H1 (cell line): ENCODE data around the gene PAX5. TPM values are rescaled to one million over a fixed set of nuclear protein-coding genes. Genes with fewer than 3 reads are reported as not detected.

Source experiments
- CTCF ChIA-PET: fragments of 300-600 bp; sonication (Branson Sonifier 250); formaldehyde crosslinking; loops from one replicate; lab custom pipeline; 2021; ENCODE audit not compliant: partially characterized antibody; lab: Charles Lee
- POLR2A ChIA-PET: fragments of 300-600 bp; sonication (Branson Sonifier 250); formaldehyde crosslinking; loops from one replicate; lab custom pipeline; 2021; ENCODE audit warnings: inconsistent platforms; ENCODE audit not compliant: partially characterized antibody; lab: Charles Lee
- DNase-seq, 2 experiments: peaks; one replicate each; pipeline versions ENCODE4 v3.0.0 to v3.0.0-alpha.2; 2010 to 2022; ENCODE audit warnings: low spot score in 2 of 2, low read depth in 1 of 2, mixed read lengths in 1 of 2
- FAIRE-seq: peaks from 2 replicates; lab custom pipeline; 2011; peaks lifted over from hg19 to GRCh38; lab: Jason Lieb, UNC
- H2AFZ ChIP-seq: 2 replicates; pipeline ENCODE4 v1.8.1; 2012; ENCODE audit warnings: low read length, inconsistent platforms
- H2AK5ac ChIP-seq: 2 replicates; pipeline ENCODE4 v1.6.1; 2013; ENCODE audit warnings: low read depth, low read length
- H2BK120ac ChIP-seq: replicated peaks from 2 replicates; pipeline ENCODE3; 2013; ENCODE audit warnings: low read depth, low read length, inconsistent platforms
- H2BK12ac ChIP-seq: 2 replicates; pipeline ENCODE4 v1.6.1; 2013; ENCODE audit warnings: low read depth, low read length
- H2BK15ac ChIP-seq: 2 replicates; pipeline ENCODE4 v1.6.1; 2013; ENCODE audit warnings: low read length
- H2BK20ac ChIP-seq: 2 replicates; pipeline ENCODE4 v1.6.1; 2013; ENCODE audit warnings: low read length
- H2BK5ac ChIP-seq: 2 replicates; pipeline ENCODE4 v1.6.1; 2013; ENCODE audit warnings: low read depth, low read length
- H3K14ac ChIP-seq: 2 replicates; pipeline ENCODE4 v1.6.1; 2013; ENCODE audit warnings: inconsistent platforms; ENCODE audit not compliant: insufficient read length
- H3K18ac ChIP-seq: 2 replicates; pipeline ENCODE4 v1.6.1; 2013; ENCODE audit warnings: low read length; ENCODE audit errors: extremely low read depth
- H3K23ac ChIP-seq: 2 replicates; pipeline ENCODE4 v1.6.1; 2013; ENCODE audit warnings: inconsistent platforms; ENCODE audit not compliant: insufficient read length
- H3K23me2 ChIP-seq: 2 replicates; pipeline ENCODE4 v1.6.1; 2013; ENCODE audit warnings: low read depth, low read length
- H3K27ac ChIP-seq: 2 replicates; pipeline ENCODE4 v1.6.1; 2011; ENCODE audit warnings: low read depth, low read length, inconsistent platforms
- H3K27me3 ChIP-seq, 4 experiments: replicated peaks in 1 of 4; 1 replicate in 1 of 4; 2 replicates in 3 of 4; pipeline versions ENCODE4 v1.6.1 to v1.8.1; 2011 to 2013; ENCODE audit warnings: low read length in 3 of 4, mild to moderate bottlenecking in 3 of 4, inconsistent platforms in 2 of 4, mixed read lengths in 2 of 4, moderate library complexity in 1 of 4; ENCODE audit not compliant: control insufficient read depth in 3 of 4, insufficient read depth in 3 of 4; ENCODE audit errors: extremely low read depth in 1 of 4
- H3K36me3 ChIP-seq, 4 experiments: 2 replicates each; pipeline versions ENCODE4 v1.6.1 to v1.8.1; 2011 to 2013; ENCODE audit warnings: mild to moderate bottlenecking in 4 of 4, low read length in 3 of 4, moderate library complexity in 2 of 4, control low read depth in 1 of 4, inconsistent platforms in 1 of 4; ENCODE audit not compliant: insufficient read depth in 4 of 4, control insufficient read depth in 2 of 4
- H3K4ac ChIP-seq: replicated peaks from 2 replicates; pipeline ENCODE3; 2013; ENCODE audit warnings: low read length, low read depth, mixed read lengths, inconsistent platforms; ENCODE audit not compliant: insufficient read length
- H3K4me1 ChIP-seq, 4 experiments: replicated peaks in 1 of 4; 1 replicate in 1 of 4; 2 replicates in 3 of 4; pipeline versions ENCODE4 v1.6.1 to v1.8.1; 2011 to 2013; ENCODE audit warnings: low read length in 3 of 4, inconsistent platforms in 2 of 4, mixed read lengths in 1 of 4; ENCODE audit not compliant: insufficient read depth in 4 of 4, control insufficient read depth in 3 of 4
- H3K4me2 ChIP-seq, 2 experiments: 2 replicates each; pipeline versions ENCODE4 v1.6.1 to v1.8.1; 2011 to 2013; ENCODE audit warnings: low read depth in 2 of 2, low read length in 2 of 2, control low read depth in 1 of 2, inconsistent platforms in 1 of 2, mild to moderate bottlenecking in 1 of 2; ENCODE audit not compliant: insufficient read depth in 1 of 2
- H3K4me3 ChIP-seq, 4 experiments: fragments of 200-600, 300-600 bp in 1 of 4; sonication (generic), shearing (Covaris generic), sonication (Bioruptor Twin) in 1 of 4; 2 replicates each; pipeline versions ENCODE4 v1.5.1 to v1.8.1; 2011 to 2016; ENCODE audit warnings: low read length in 4 of 4, low read depth in 3 of 4, control low read depth in 2 of 4, inconsistent platforms in 2 of 4, mild to moderate bottlenecking in 2 of 4, mixed read lengths in 1 of 4, moderate library complexity in 1 of 4; ENCODE audit not compliant: insufficient read depth in 2 of 4; ENCODE audit errors: extremely low read depth in 1 of 4
- H3K56ac ChIP-seq: replicated peaks from 2 replicates; pipeline ENCODE3; 2013; ENCODE audit warnings: low read depth, mild to moderate bottlenecking, mixed read lengths, low read length, inconsistent platforms; ENCODE audit not compliant: insufficient read length
- H3K79me1 ChIP-seq: 2 replicates; pipeline ENCODE4 v1.6.1; 2013; ENCODE audit warnings: low read depth, low read length, control low read depth
- H3K79me2 ChIP-seq, 2 experiments: 2 replicates each; pipeline versions ENCODE4 v1.6.1 to v1.8.1; 2012 to 2013; ENCODE audit warnings: low read length in 2 of 2, mild to moderate bottlenecking in 2 of 2, inconsistent platforms in 1 of 2; ENCODE audit not compliant: insufficient read depth in 2 of 2, control insufficient read depth in 1 of 2
- H3K9ac ChIP-seq, 4 experiments: replicated peaks in 1 of 4; 1 replicate in 1 of 4; 2 replicates in 3 of 4; pipeline versions ENCODE4 v1.6.1 to v1.8.1; 2011 to 2013; ENCODE audit warnings: low read depth in 3 of 4, low read length in 3 of 4, control low read depth in 2 of 4, mild to moderate bottlenecking in 2 of 4, moderate library complexity in 2 of 4, inconsistent platforms in 1 of 4; ENCODE audit errors: extremely low read depth in 1 of 4
- H3K9me3 ChIP-seq, 2 experiments: 2 replicates each; pipeline versions ENCODE4 v1.6.1 to v1.8.1; 2012 to 2013; ENCODE audit warnings: mild to moderate bottlenecking in 2 of 2, moderate library complexity in 2 of 2, control low read depth in 1 of 2, inconsistent platforms in 1 of 2, low read depth in 1 of 2, low read length in 1 of 2, mixed read lengths in 1 of 2; ENCODE audit not compliant: insufficient read depth in 2 of 2
- H4K20me1 ChIP-seq, 2 experiments: replicated peaks in 1 of 2; 2 replicates each; pipeline versions ENCODE3 to v1.8.1; 2011 to 2013; ENCODE audit warnings: inconsistent platforms in 2 of 2, low read length in 2 of 2, mild to moderate bottlenecking in 1 of 2; ENCODE audit not compliant: insufficient read depth in 2 of 2, control insufficient read depth in 1 of 2
- H4K5ac ChIP-seq: 2 replicates; pipeline ENCODE4 v1.6.1; 2013; ENCODE audit warnings: low read length, low read depth, mixed read lengths, inconsistent platforms; ENCODE audit not compliant: insufficient read length
- H4K8ac ChIP-seq: 2 replicates; pipeline ENCODE4 v1.8.0; 2013; ENCODE audit warnings: mild to moderate bottlenecking, moderate library complexity, low read length, inconsistent platforms; ENCODE audit not compliant: insufficient read depth; ENCODE audit errors: extremely low read depth
- H4K91ac ChIP-seq: replicated peaks from 2 replicates; pipeline ENCODE3; 2013; ENCODE audit warnings: low read length, mixed read lengths, inconsistent platforms; ENCODE audit not compliant: insufficient read length
- BACH1 ChIP-seq: IDR thresholded peaks from 2 replicates; pipeline ENCODE4 v1.6.1; 2012; ENCODE audit warnings: low read length, improper control_type of control experiment
- BCL11A ChIP-seq, 2 experiments: IDR thresholded peaks; one replicate each; pipeline ENCODE4 v1.6.1; 2011; ENCODE audit warnings: low read depth in 2 of 2, low read length in 2 of 2, mild to moderate bottlenecking in 2 of 2
- CTBP2 ChIP-seq: IDR thresholded peaks from 2 replicates; pipeline ENCODE4 v1.7.0; 2011; ENCODE audit warnings: borderline replicate concordance, mild to moderate bottlenecking, moderate library complexity, mixed read lengths, low read length; ENCODE audit not compliant: insufficient read depth, insufficient read length
- EP300 ChIP-seq, 2 experiments: IDR thresholded peaks; 1 replicate in 1 of 2; 2 replicates in 1 of 2; pipeline ENCODE4 v1.6.1; 2011 to 2012; ENCODE audit warnings: low read depth in 2 of 2, low read length in 2 of 2, mild to moderate bottlenecking in 2 of 2, borderline replicate concordance in 1 of 2, inconsistent platforms in 1 of 2, moderate library complexity in 1 of 2
- HDAC6 ChIP-seq: IDR thresholded peaks from one replicate; pipeline ENCODE4 v1.7.1; 2012; ENCODE audit warnings: low read depth, mild to moderate bottlenecking, inconsistent platforms, low read length, moderate library complexity
- JUND ChIP-seq: IDR thresholded peaks from 2 replicates; pipeline ENCODE4 v1.6.1; 2011; ENCODE audit warnings: mild to moderate bottlenecking, improper control_type of control experiment, low read length
- SP1 ChIP-seq: IDR thresholded peaks from 2 replicates; pipeline ENCODE4 v1.6.1; 2011; ENCODE audit warnings: low read depth, low read length
- SUZ12 ChIP-seq: fragments of 200-600 bp; sonication (generic); IDR thresholded peaks from 2 replicates; pipeline ENCODE4 v1.6.1; 2012; ENCODE audit warnings: mild to moderate bottlenecking, inconsistent platforms, low read length, moderate library complexity, mixed read lengths
- TBP ChIP-seq: IDR thresholded peaks from 2 replicates; pipeline ENCODE4 v1.6.1; 2011; ENCODE audit warnings: low read depth, low read length, improper control_type of control experiment
- TCF12 ChIP-seq: IDR thresholded peaks from 2 replicates; pipeline ENCODE4 v1.6.1; 2011; ENCODE audit warnings: low read depth, mild to moderate bottlenecking, low read length
- TEAD4 ChIP-seq: IDR thresholded peaks from 2 replicates; pipeline ENCODE4 v1.6.1; 2012; ENCODE audit warnings: low read depth, low read length, inconsistent platforms, mixed read lengths
- YY1 ChIP-seq: IDR thresholded peaks from 2 replicates; pipeline ENCODE4 v1.6.1; 2011; ENCODE audit warnings: low read depth, mild to moderate bottlenecking, low read length
- WGBS, 2 experiments: shearing (Covaris generic) in 1 of 2; methylation state at CpG; one replicate each; pipeline versions ENCODE4 v1.1.6 to v1.1.7; 2013 to 2015; ENCODE audit warnings: low lambda C conversion rate in 2 of 2, mixed read lengths in 2 of 2, inconsistent platforms in 1 of 2, low coverage in 1 of 2, missing lambda C conversion rate in 1 of 2; ENCODE audit not compliant: insufficient replicate concordance in 2 of 2, insufficient coverage in 1 of 2, insufficient read length in 1 of 2; ENCODE audit errors: extremely low coverage in 1 of 2, missing lambda C conversion rate in 1 of 2; 5-methylcytosine and 5-hydroxymethylcytosine counted together
- polyA plus RNA-seq, 7 experiments: library from polyadenylated mRNA; depleted of rRNA in 3 of 7; stranded (reverse) in 5 of 7; unstranded in 2 of 7; fragments of >200 nt in 5 of 7; fragments of 200-250 nt in 2 of 7; gene quantifications; 1 replicate in 5 of 7; 2 replicates in 1 of 7; 4 replicates in 1 of 7; pipeline versions ENCODE4 v1.2.1 to v1.2.3, GENCODE V29; 2011 to 2013; ENCODE audit warnings: missing spikeins in 2 of 7, mixed read lengths in 2 of 7
- total RNA-seq: library from RNA; stranded (reverse); fragmentation: NEBNext Ultra II Directional; extraction: Animal tissue kit (Norgen Biotek cat#: 25700); gene quantifications from 2 replicates; pipeline ENCODE4 v1.2.1, GENCODE V29; 2021
- TF ChIP-seq, protein P1 (sequence below): IDR thresholded peaks from 2 replicates; pipeline ENCODE4 v1.6.1; 2012; ENCODE audit warnings: inconsistent platforms

Gene PAX5
- total and polyA plus RNA-seq, 2 of the 8 experiments (the other 6 are each of a cell fraction or from before 2014, with no cell fraction given), result 0.29 to 0.43 TPM

DNA sequence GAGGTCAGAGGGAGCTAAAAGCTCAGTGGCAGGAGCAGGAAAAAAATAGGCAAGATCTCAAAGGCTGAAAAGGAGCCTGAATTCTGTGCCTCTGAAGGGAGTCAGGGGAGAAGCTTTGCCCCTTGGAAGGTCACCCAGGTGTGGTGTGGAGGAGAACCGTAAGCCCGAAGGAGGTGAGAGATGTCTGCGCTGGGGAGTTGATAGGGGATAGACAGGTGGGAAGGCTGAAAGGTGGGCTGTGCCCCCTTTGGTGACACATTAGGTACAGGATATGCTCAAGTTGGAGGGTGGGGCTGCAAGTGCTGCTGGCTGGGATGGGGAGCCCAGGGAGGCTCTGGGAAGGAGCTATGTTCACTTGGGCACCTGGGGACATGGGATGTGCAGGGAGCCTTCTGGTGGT is 217.7 kb downstream of the PAX5 start:
- Histone ChIP-seq H2AFZ (no peak overlapping the region), H4K91ac (no peak overlapping the region), H4K20me1 (no peaks in the 10 kb centered on the region), H2AK5ac (no peak overlapping the region), H3K9me3 (no peaks in the 10 kb centered on the region), H3K23ac (no peak overlapping the region), H3K9ac (no peak overlapping the region), H3K4ac (no peak overlapping the region), H4K8ac (no peak overlapping the region), H3K27ac (no peak overlapping the region), H3K56ac (no peak overlapping the region), H3K4me2 (no peak overlapping the region), H2BK20ac (no peak overlapping the region), H3K27me3 (peaks cover 0 to 23% (median 21%) of the 10 kb centered on the region in 4 experiments; a peak in 6 of 7 replicates), H2BK15ac (no peak overlapping the region), H3K79me1 (no peaks in the 10 kb centered on the region), H3K4me1 (peaks cover 0 to 18% (median 11%) of the 10 kb centered on the region in 4 experiments; a peak in 5 of 7 replicates), H3K4me3 (no peak overlapping the region), H3K14ac (no peak overlapping the region), H4K5ac (no peak overlapping the region), H3K36me3 (no peaks in the 10 kb centered on the region), H2BK120ac (no peak overlapping the region), H2BK12ac (no peak overlapping the region), H3K23me2 (peaks cover 5% of the 10 kb centered on the region; the same call in 1 of the 2 replicates), H3K79me2 (no peaks in the 10 kb centered on the region), H3K18ac (no peak overlapping the region), H2BK5ac (no peak overlapping the region)
- FAIRE-seq (no peak), DNase-seq (no peak)
- WGBS, 2 experiments, result 88% methylated on average over 3 of the region's 3 CpGs; no CpG with 5 or more reads in 1 of the 2 experiments
- POLR2A ChIA-PET, result no interaction called here
- CTCF ChIA-PET, result interaction anchor here (0.7 to 1.3 kb wide), 3 partner anchors 12 to 175 kb away, joined by 3 to 5 read pairs (median 3); no protein-coding TSS in a partner anchor
- TF ChIP-seq SP1 (no peak), EP300 (IDR thresholded peaks at IDR 0.05; ENCODE audit: borderline replicate concordance in 1 of 2, low read depth in 2 of 2, low read length in 2 of 2) (no peak), TCF12 (no peak), CTBP2 (no peak), BACH1 (no peak), BCL11A (IDR thresholded peaks at IDR 0.05; ENCODE audit: low read depth in 2 of 2, low read length in 2 of 2) (no peak), TBP (no peak), SUZ12 (no peak), YY1 (no peak), TEAD4 (no peak), JUND (no peak), HDAC6 (no peak)
- TF ChIP-seq, protein P1, sequence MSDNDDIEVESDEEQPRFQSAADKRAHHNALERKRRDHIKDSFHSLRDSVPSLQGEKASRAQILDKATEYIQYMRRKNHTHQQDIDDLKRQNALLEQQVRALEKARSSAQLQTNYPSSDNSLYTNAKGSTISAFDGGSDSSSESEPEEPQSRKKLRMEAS, result no peak
